Spleen (tissue), 11 donors: ENCODE data around the gene REL. TPM values are rescaled to one million over a fixed set of nuclear protein-coding genes. Genes with fewer than 3 reads are reported as not detected.
A peak's percentile ranks its signal among the peaks of the same experiment; 100 is the strongest.

Experiments used
- DNase-seq: peaks from one replicate; pipeline ENCODE4 v3.0.0-alpha.2; 2020
- H3K27ac ChIP-seq, 8 donors: fragments of 200-600 bp; sonication (generic) in 7 of 8; 1 replicate in 4 of 8; 2 replicates in 4 of 8; pipeline versions ENCODE4 v1.5.0 to v1.8.0; 2016 to 2021; ENCODE audit warnings: inconsistent platforms in 4 of 8, mild to moderate bottlenecking in 4 of 8, moderate library complexity in 1 of 8
- H3K27me3 ChIP-seq, 7 donors: fragments of 200-600 bp; sonication (generic) in 6 of 7; replicated peaks in 1 of 7; 1 replicate in 4 of 7; 2 replicates in 3 of 7; pipeline versions ENCODE4 v1.5.0 to v1.8.0; 2016 to 2021; ENCODE audit warnings: inconsistent platforms in 3 of 7, mild to moderate bottlenecking in 1 of 7
- H3K36me3 ChIP-seq, 6 donors: fragments of 200-600 bp; sonication (generic) in 5 of 6; 1 replicate in 4 of 6; 2 replicates in 2 of 6; pipeline versions ENCODE4 v1.5.0 to v1.8.0; 2016 to 2021; ENCODE audit warnings: inconsistent platforms in 2 of 6
- H3K4me1 ChIP-seq, 6 donors: fragments of 200-600 bp; sonication (generic) in 5 of 6; 1 replicate in 3 of 6; 2 replicates in 3 of 6; pipeline versions ENCODE4 v1.5.0 to v1.8.0; 2016 to 2021; ENCODE audit warnings: inconsistent platforms in 3 of 6
- H3K4me3 ChIP-seq, 8 donors: fragments of 200-600 bp; sonication (generic) in 7 of 8; 1 replicate in 4 of 8; 2 replicates in 4 of 8; pipeline versions ENCODE4 v1.5.0 to v1.8.0; 2016 to 2021; ENCODE audit warnings: inconsistent platforms in 4 of 8, mild to moderate bottlenecking in 4 of 8, moderate library complexity in 2 of 8
- H3K9me3 ChIP-seq, 8 donors: fragments of 200-600 bp; sonication (generic) in 7 of 8; 1 replicate in 4 of 8; 2 replicates in 4 of 8; pipeline versions ENCODE4 v1.5.0 to v1.8.0; 2016 to 2021; ENCODE audit warnings: inconsistent platforms in 4 of 8
- POLR2A ChIP-seq, 3 donors: fragments of 450-650 bp; IDR thresholded peaks; one replicate each; pipeline ENCODE4 v1.5.1; 2017; ENCODE audit warnings: antibody characterized with exemption in 3 of 3, mild to moderate bottlenecking in 1 of 3
- POLR2AphosphoS5 ChIP-seq, 3 donors: sonication (generic); formaldehyde crosslinking; IDR thresholded peaks; one replicate each; pipeline ENCODE4 v1.5.1; 2017; ENCODE audit warnings: antibody characterized with exemption in 3 of 3
- WGBS, 5 donors: extraction: QIAGEN DNeasy Blood & Tissue Kit in 3 of 5; methylation state at CpG; one replicate each; pipeline versions ENCODE4 v1.1.5 to v1.1.7; 2013 to 2018; 5-methylcytosine and 5-hydroxymethylcytosine counted together
- intact Hi-C: fragments of 100-400 bp; cut with DNase I; formaldehyde crosslinking; loops from one replicate; pipeline ENCODE4 v1.15.0; 2023; ENCODE audit warnings: low total_unique reads
- polyA plus RNA-seq, 3 donors: library from polyadenylated mRNA; stranded (reverse); fragments of 200-250 nt; gene quantifications; one replicate each; pipeline ENCODE4 v1.2.1, GENCODE V29; 2013
- total RNA-seq, 7 donors: library from RNA; depleted of rRNA in 3 of 7; stranded (reverse); fragments of >200 nt in 3 of 7; fragmentation: NEBNext Ultra II Directional in 4 of 7; extraction: Animal tissue kit (Norgen Biotek cat#: 25700) in 4 of 7; gene quantifications; one replicate each; pipeline versions ENCODE4 v1.1.0 to v1.2.1, GENCODE V29; 2016 to 2021
- TF ChIP-seq, protein P1 (sequence below), 11 experiments: fragments of 200-600 bp in 7 of 11; fragments of 450-650 bp in 4 of 11; sonication (generic) in 4 of 11; IDR thresholded peaks in 8 of 11; conservative IDR thresholded peaks in 3 of 11; 1 replicate in 7 of 11; 2 replicates in 4 of 11; pipeline versions ENCODE4 v1.4.0 to v1.8.0; 2016 to 2021; ENCODE audit warnings: antibody characterized with exemption in 11 of 11, inconsistent platforms in 4 of 11, mild to moderate bottlenecking in 1 of 11
- donor health status: healthy with polysubstance abuse.
- donor health status: DM: no; HTN: no; CAD: no; lungs with moderate emphysema.
- donor health status: DM: no; HTN: no; CAD: no.
- donor health status: Bipolar disorder and iron deficiency.
- donor health status: healthy.
- donor health status: DM: no; HTN: no; CAD: no.
- donor health status: DM: yes; HTN: yes; CAD: no.

REL gene
- total and polyA plus RNA-seq, 10 donors: 1.3 to 68.8 (median 53.8) TPM

DNA sequence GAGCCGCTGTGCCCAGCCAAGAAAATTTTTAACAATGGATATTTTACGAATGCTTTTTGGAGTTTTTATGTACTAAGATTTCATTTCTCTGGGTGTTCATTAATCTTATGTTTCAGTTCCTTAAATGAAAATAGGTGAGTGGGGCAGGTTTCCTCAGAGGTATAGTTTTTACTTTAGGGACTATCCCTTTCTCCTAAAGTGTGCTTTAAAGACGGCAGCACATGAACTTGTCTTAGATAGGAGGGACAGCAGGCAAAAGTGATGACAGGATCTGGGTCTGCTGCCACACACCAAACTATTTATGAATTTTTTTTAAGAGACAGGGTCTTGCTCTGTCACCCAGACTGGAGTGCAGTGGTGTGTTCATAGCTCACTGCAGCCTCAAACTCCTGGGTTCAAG is 8.0 kb upstream of the REL start:
- intact Hi-C loops: no loop called here
- DNase-seq: no peak
- TF ChIP-seq, protein P1, sequence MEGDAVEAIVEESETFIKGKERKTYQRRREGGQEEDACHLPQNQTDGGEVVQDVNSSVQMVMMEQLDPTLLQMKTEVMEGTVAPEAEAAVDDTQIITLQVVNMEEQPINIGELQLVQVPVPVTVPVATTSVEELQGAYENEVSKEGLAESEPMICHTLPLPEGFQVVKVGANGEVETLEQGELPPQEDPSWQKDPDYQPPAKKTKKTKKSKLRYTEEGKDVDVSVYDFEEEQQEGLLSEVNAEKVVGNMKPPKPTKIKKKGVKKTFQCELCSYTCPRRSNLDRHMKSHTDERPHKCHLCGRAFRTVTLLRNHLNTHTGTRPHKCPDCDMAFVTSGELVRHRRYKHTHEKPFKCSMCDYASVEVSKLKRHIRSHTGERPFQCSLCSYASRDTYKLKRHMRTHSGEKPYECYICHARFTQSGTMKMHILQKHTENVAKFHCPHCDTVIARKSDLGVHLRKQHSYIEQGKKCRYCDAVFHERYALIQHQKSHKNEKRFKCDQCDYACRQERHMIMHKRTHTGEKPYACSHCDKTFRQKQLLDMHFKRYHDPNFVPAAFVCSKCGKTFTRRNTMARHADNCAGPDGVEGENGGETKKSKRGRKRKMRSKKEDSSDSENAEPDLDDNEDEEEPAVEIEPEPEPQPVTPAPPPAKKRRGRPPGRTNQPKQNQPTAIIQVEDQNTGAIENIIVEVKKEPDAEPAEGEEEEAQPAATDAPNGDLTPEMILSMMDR (IDR thresholded peaks at IDR 0.05 in 8 of 11, conservative IDR thresholded peaks at IDR 0.05 in 3 of 11): no peak
- TF ChIP-seq POLR2A (IDR thresholded peaks at IDR 0.05) (no peak), POLR2AphosphoS5 (IDR thresholded peaks at IDR 0.05) (no peak)
- peaks cover 0 to 47% (median 4%) of the 10 kb centered on the region in 6 donors for H3K4me1 ChIP-seq
- WGBS, 5 donors: 66 to 82% (median 72%) methylated on average over 3 of the region's 3 CpGs
- no peaks in the 10 kb centered on the region for H3K27me3 ChIP-seq
- H3K36me3 ChIP-seq: no peaks in the 10 kb centered on the region
- peaks cover 0 to 10% (median 0%) of the 10 kb centered on the region in 8 donors for H3K9me3 ChIP-seq
- peak overlapping the region in 4 of 8 donors; percentile 43 to 73 (median 58) for H3K27ac ChIP-seq
- no peak overlapping the region for H3K4me3 ChIP-seq

DNA sequence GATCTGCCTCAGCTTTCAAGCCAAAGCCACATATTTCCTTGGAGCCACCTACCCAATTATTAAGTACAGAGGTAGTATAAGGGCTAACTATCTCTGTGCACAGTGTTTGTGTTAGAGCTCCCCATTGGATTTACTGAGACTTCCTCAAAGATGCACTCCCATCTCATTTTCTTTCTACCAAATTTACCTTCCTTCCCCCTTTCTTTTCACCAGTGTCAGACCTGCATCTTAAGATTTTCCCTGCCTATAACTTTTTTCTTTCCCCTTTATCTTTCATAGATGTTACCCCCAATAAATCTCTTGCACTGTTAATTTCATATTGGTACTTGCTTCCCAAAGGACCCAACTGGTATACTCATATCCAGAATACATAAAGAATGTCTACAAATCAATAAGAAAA is 5.9 kb upstream of the REL start:
- Histone ChIP-seq H3K4me1 (peaks cover 0 to 46% (median 9%) of the 10 kb centered on the region in 6 donors), H3K4me3 (no peak overlapping the region), H3K36me3 (no peaks in the 10 kb centered on the region), H3K27ac (no peak overlapping the region), H3K9me3 (peaks cover 0 to 7% (median 0%) of the 10 kb centered on the region in 8 donors), H3K27me3 (no peaks in the 10 kb centered on the region)
- DNase-seq: no peak
- intact Hi-C loops: no loop called here
- TF ChIP-seq POLR2A (IDR thresholded peaks at IDR 0.05): no peak

DNA sequence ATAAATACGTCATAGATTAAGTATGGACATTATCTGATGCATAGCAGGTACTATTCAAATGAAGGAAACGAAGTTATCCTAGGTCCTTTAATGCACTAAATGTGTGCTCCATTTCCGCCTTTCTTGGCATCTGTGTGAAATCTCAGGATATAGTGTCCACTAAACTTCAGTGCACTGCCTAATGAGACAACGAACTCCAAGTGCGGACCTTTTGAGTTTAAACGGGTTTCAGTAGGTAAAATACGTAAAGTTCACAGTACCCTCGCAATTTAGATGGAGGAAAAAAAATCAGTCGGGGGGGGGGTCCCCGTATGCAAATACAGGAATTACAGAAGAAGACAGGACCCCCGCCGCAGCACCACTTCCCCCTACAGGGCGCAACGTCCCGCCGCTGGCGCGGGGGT is 729 bp upstream of the REL start:
- Histone ChIP-seq H3K27me3 (no peaks in the 10 kb centered on the region), H3K9me3 (peaks cover 0 to 3% (median 0%) of the 10 kb centered on the region in 8 donors), H3K27ac (peak overlapping the region; percentile 98 to 100 (median 99)), H3K4me1 (peaks cover 12 to 44% (median 28%) of the 10 kb centered on the region in 6 donors), H3K4me3 (peak overlapping the region; percentile 52 to 78 (median 62)), H3K36me3 (no peaks in the 10 kb centered on the region)
- TF ChIP-seq, protein P1 (IDR thresholded peaks at IDR 0.05 in 8 of 11, conservative IDR thresholded peaks at IDR 0.05 in 3 of 11): peak in 7 of 11 experiments; percentile 8 to 65 (median 45)
- no peak for TF ChIP-seq POLR2A (IDR thresholded peaks at IDR 0.05)
- TF ChIP-seq POLR2AphosphoS5 (IDR thresholded peaks at IDR 0.05): no peak
- intact Hi-C loops: no loop called here
- WGBS, 5 donors: 1 to 4% (median 3%) methylated on average over 12 to 18 of the region's 18 CpGs
- no peak for DNase-seq

DNA sequence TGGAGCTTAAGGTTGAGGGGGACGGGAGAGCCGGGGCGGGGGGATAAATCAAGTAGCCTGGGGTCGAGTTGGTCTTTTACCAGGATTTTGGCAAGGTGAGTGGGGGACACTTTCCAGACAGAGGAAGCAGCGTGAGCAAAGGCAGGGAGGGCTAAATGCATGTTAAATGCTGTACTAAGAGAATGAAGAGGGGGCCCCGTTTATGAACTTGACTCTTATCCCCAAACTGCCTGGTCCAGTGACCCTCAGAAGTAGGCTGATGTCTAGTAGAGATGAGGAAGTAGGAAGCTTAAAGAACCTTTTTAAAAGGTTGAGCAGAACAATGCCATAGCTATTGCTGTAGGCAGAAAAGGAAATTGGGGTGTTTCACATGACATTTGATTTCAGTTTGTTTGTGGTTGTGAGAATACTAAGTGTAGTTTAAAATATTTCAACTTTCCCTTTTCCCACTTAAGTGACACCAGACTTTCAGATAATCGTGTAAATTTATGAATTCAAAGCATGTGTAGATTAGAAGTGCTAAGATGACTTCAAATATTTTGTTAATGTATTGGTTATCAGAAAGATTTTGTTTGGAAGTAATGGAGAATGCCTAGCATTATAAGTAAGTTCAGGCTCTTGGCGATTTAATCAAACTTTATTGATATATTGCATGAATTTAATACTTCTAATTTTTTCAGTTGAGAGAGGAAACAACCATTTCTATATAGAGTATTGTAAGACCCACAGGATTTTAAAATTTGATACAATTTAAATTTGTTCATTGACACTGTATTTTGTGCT is 1.8 kb downstream of the REL start:
- Histone ChIP-seq H3K27ac (peak overlapping the region; percentile 98 to 100 (median 99)), H3K4me1 (peaks cover 28 to 69% (median 52%) of the 10 kb centered on the region in 6 donors), H3K36me3 (peaks cover 0 to 3% (median 0%) of the 10 kb centered on the region in 6 donors), H3K4me3 (peak overlapping the region; percentile 58 to 86 (median 66)), H3K9me3 (no peaks in the 10 kb centered on the region), H3K27me3 (no peaks in the 10 kb centered on the region)
- no peak for DNase-seq
- peak in 1 of 3 donors; percentile 88 for TF ChIP-seq POLR2AphosphoS5 (IDR thresholded peaks at IDR 0.05)
- TF ChIP-seq, protein P1 (IDR thresholded peaks at IDR 0.05 in 8 of 11, conservative IDR thresholded peaks at IDR 0.05 in 3 of 11): no peak
- peak in 2 of 3 donors; percentile 61 to 90 for TF ChIP-seq POLR2A (IDR thresholded peaks at IDR 0.05)
- intact Hi-C loops: no loop called here
- 1 to 4% (median 2%) methylated on average over 8 of the region's 8 CpGs for WGBS, 5 donors
